NT2/D1 (cell line): Measurements from ENCODE around the gene ZNF385B.

Experiments
- SUZ12 ChIP-seq: IDR thresholded peaks from 2 replicates; pipeline ENCODE4 v1.6.1; 2011; ENCODE audit not compliant: insufficient read length, insufficient read depth; ENCODE audit errors: extremely low read depth
- YY1 ChIP-seq: IDR thresholded peaks from 2 replicates; pipeline ENCODE4 v1.6.1; 2011; ENCODE audit not compliant: insufficient read length, insufficient read depth
- ZNF274 ChIP-seq: IDR thresholded peaks from 2 replicates; pipeline ENCODE4 v1.6.1; 2011; ENCODE audit warnings: mild to moderate bottlenecking, low read depth, low read length

DNA sequence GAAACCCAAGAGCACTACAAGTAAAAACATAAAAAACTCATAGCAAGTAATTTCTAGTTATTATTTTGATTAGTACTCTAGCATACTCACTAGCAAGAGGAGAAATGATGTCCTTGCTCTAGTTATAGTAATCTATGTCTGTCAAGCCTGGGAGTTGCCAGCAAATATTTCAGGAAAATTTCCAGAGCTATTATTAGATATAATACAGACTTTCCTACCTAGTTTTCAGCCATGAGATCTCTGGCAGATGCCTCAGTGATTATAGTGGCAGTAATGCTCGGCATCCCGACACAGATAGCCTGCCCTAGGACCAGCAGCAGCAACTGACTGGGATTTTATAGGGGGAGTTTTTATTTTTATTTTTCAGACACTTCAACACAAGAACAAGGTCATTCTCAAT lies 224.4 kb downstream of the ZNF385B start:
- TF ChIP-seq SUZ12 (no peak), YY1 (no peak), ZNF274 (no peak)
